ENCODE data around the gene MRFAP1L1. TPM values are rescaled to one million over a fixed set of nuclear protein-coding genes. Genes with fewer than 3 reads are reported as not detected.

MRFAP1L1 gene
- total and polyA plus RNA-seq, 4 donors: 46.1 to 75.1 (median 56.3) TPM

DNA sequence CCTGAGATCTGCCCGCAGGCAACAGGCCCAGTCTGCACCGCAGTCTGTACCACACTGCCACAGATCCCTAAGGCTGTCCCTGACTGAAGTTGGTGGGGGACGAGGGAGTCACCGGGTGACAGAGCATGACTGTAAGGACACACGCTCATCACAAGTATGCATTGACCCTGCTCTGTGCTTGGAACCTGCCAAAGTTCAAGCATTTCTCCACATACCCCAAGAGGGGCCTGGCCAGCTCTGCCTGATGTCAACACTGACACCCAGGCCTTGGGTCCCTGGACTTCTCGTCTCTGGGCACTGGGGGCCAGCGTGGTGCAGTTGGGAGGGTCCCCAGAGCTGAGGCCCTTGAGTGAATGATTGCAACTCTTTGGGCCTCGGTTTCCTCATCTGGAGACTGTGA lies 14.2 kb upstream of the MRFAP1L1 start:
- Histone ChIP-seq H3K9me3 (ENCODE audit: control insufficient read depth in 4 of 4, insufficient read depth in 3 of 4, low read length in 3 of 4) (peaks cover 0 to 3% (median 0%) of the 10 kb centered on the region in 4 donors), H3K4me3 (no peak overlapping the region), H3K27me3 (ENCODE audit: control insufficient read depth in 3 of 3, insufficient read depth in 3 of 3, low read length in 2 of 3) (no peaks in the 10 kb centered on the region), H3K9ac (ENCODE audit: insufficient read depth in 1 of 2, low read length in 2 of 2) (no peak overlapping the region), H3K27ac (ENCODE audit: low read depth in 1 of 2, low read length in 1 of 2) (no peak overlapping the region), H3K36me3 (ENCODE audit: control insufficient read depth in 4 of 4, insufficient read depth in 4 of 4, low read length in 4 of 4) (no peaks in the 10 kb centered on the region), H3K4me1 (ENCODE audit: control insufficient read depth in 5 of 5, insufficient read depth in 5 of 5, low read length in 5 of 5) (peaks cover 0 to 13% (median 0%) of the 10 kb centered on the region in 5 donors)
- no peak for ATAC-seq (ENCODE audit: insufficient read depth, low FRiP score)
- TF ChIP-seq, protein P1, sequence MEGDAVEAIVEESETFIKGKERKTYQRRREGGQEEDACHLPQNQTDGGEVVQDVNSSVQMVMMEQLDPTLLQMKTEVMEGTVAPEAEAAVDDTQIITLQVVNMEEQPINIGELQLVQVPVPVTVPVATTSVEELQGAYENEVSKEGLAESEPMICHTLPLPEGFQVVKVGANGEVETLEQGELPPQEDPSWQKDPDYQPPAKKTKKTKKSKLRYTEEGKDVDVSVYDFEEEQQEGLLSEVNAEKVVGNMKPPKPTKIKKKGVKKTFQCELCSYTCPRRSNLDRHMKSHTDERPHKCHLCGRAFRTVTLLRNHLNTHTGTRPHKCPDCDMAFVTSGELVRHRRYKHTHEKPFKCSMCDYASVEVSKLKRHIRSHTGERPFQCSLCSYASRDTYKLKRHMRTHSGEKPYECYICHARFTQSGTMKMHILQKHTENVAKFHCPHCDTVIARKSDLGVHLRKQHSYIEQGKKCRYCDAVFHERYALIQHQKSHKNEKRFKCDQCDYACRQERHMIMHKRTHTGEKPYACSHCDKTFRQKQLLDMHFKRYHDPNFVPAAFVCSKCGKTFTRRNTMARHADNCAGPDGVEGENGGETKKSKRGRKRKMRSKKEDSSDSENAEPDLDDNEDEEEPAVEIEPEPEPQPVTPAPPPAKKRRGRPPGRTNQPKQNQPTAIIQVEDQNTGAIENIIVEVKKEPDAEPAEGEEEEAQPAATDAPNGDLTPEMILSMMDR (IDR thresholded peaks at IDR 0.05; ENCODE audit: control extremely low read depth, extremely low read depth): no peak
- DNase-seq: no peak
- 91 to 95% methylated on average over 8 of the region's 8 CpGs for WGBS, 2 donors

DNA sequence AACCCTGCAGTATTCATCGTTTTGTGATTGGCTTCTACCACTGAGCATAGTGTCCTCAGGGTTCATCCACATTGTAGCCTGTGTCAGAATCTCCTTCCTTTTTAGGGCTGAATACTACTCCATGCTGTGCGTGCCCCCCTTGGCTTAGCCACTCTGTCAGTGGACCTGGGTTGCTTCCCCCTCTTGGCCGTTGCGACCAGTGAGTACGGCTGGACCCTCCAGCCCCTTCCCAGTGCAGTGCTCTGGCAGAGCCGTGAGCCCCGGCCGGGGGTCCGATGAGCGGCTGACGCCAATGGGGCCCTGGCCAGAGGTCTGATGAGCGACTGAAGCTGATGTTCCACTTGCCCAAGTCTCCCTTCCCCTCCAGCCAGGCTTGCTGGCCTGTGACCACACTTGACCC lies 13.2 kb upstream of the MRFAP1L1 start:
- 93 to 96% methylated on average over 12 of the region's 12 CpGs for WGBS, 2 donors
- ATAC-seq (ENCODE audit: insufficient read depth, low FRiP score) (no peak), DNase-seq (no peak)
- H3K9me3 ChIP-seq (ENCODE audit: control insufficient read depth in 4 of 4, insufficient read depth in 3 of 4, low read length in 3 of 4): peaks cover 0 to 3% (median 0%) of the 10 kb centered on the region in 4 donors
- TF ChIP-seq, protein P1 (IDR thresholded peaks at IDR 0.05; ENCODE audit: control extremely low read depth, extremely low read depth): no peak
- no peaks in the 10 kb centered on the region for H3K36me3 ChIP-seq (ENCODE audit: control insufficient read depth in 4 of 4, insufficient read depth in 4 of 4, low read length in 4 of 4)
- H3K27me3 ChIP-seq (ENCODE audit: control insufficient read depth in 3 of 3, insufficient read depth in 3 of 3, low read length in 2 of 3): no peaks in the 10 kb centered on the region
- H3K4me1 ChIP-seq (ENCODE audit: control insufficient read depth in 5 of 5, insufficient read depth in 5 of 5, low read length in 5 of 5): peaks cover 0 to 9% (median 0%) of the 10 kb centered on the region in 5 donors
- H3K4me3 ChIP-seq: no peak overlapping the region
- H3K9ac ChIP-seq (ENCODE audit: insufficient read depth in 1 of 2, low read length in 2 of 2): no peak overlapping the region
- no peak overlapping the region for H3K27ac ChIP-seq (ENCODE audit: low read depth in 1 of 2, low read length in 1 of 2)

DNA sequence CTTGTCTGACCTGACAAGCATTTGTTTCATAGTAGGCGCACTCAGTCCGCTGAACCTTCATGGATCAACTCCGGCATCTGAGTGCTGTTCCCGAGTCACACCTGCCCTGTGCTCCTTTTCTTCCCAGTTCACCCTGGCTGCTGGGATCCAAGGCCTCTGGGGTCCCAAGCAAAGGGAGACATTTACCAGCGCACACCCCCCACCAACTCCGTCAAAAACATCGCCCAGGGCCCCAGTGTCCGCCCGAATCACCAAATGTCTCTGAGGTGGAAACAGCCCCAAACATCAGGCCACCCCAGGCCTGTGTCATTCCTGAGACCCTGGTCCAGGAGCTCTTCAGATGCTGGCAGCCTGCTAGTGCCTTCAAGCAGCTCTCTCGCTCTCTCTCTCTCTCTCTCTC lies 11.5 kb upstream of the MRFAP1L1 start:
- DNase-seq: no peak
- no peak overlapping the region for H3K27ac ChIP-seq (ENCODE audit: low read depth in 1 of 2, low read length in 1 of 2)
- peaks cover 0 to 6% (median 0%) of the 10 kb centered on the region in 5 donors for H3K4me1 ChIP-seq (ENCODE audit: control insufficient read depth in 5 of 5, insufficient read depth in 5 of 5, low read length in 5 of 5)
- no peaks in the 10 kb centered on the region for H3K36me3 ChIP-seq (ENCODE audit: control insufficient read depth in 4 of 4, insufficient read depth in 4 of 4, low read length in 4 of 4)
- peaks cover 0 to 3% (median 0%) of the 10 kb centered on the region in 4 donors for H3K9me3 ChIP-seq (ENCODE audit: control insufficient read depth in 4 of 4, insufficient read depth in 3 of 4, low read length in 3 of 4)
- H3K4me3 ChIP-seq: no peak overlapping the region
- TF ChIP-seq, protein P1 (IDR thresholded peaks at IDR 0.05; ENCODE audit: control extremely low read depth, extremely low read depth): no peak
- H3K27me3 ChIP-seq (ENCODE audit: control insufficient read depth in 3 of 3, insufficient read depth in 3 of 3, low read length in 2 of 3): no peaks in the 10 kb centered on the region
- no peak for ATAC-seq (ENCODE audit: insufficient read depth, low FRiP score)
- 97 to 98% methylated on average over 10 of the region's 10 CpGs for WGBS, 2 donors
- no peak overlapping the region for H3K9ac ChIP-seq (ENCODE audit: insufficient read depth in 1 of 2, low read length in 2 of 2)

DNA sequence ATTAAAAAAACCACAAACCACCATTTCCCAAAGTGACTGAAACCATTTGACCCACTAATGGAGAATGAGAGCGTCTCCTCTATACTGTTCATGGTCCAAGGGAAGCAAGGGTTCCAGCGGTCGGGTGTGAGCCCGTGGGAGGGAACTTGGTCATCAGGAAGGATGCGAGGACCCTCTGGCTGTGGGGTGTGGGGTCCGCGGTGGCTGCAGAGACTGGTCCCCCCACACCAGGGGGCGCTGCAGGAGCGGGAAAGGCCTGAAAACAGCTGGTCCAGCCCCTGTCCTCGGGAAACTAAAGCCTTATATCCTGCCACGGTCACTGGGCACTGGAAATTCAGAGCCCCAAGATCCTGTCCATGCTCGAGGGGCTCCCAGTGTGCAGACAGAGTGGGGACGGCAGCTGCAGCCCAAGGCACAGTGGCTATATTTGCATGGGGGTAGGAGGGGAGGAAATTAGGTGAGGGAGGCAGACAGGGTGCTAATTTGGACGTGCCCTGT lies 10.6 kb upstream of the MRFAP1L1 start:
- TF ChIP-seq, protein P1 (IDR thresholded peaks at IDR 0.05; ENCODE audit: control extremely low read depth, extremely low read depth): peak; percentile 80
- Histone ChIP-seq H3K27ac (ENCODE audit: low read depth in 1 of 2, low read length in 1 of 2) (peak overlapping the region in 1 of 2 donors; percentile 3), H3K9me3 (ENCODE audit: control insufficient read depth in 4 of 4, insufficient read depth in 3 of 4, low read length in 3 of 4) (peaks cover 0 to under 1% (median 0%) of the 10 kb centered on the region in 4 donors), H3K9ac (ENCODE audit: insufficient read depth in 1 of 2, low read length in 2 of 2) (no peak overlapping the region), H3K36me3 (ENCODE audit: control insufficient read depth in 4 of 4, insufficient read depth in 4 of 4, low read length in 4 of 4) (no peaks in the 10 kb centered on the region), H3K27me3 (ENCODE audit: control insufficient read depth in 3 of 3, insufficient read depth in 3 of 3, low read length in 2 of 3) (no peaks in the 10 kb centered on the region), H3K4me1 (ENCODE audit: control insufficient read depth in 5 of 5, insufficient read depth in 5 of 5, low read length in 5 of 5) (peaks cover 0 to 7% (median 0%) of the 10 kb centered on the region in 5 donors), H3K4me3 (no peak overlapping the region)
- WGBS, 2 donors: 5 to 6% methylated on average over 14 of the region's 14 CpGs
- peak; percentile 86 to 89 (median 87) for DNase-seq
- ATAC-seq (ENCODE audit: insufficient read depth, low FRiP score): peak; percentile 28

Measured in lung (tissue), 12 donors.